T-helper 1 cell treated with Interleukin-12 subunit alpha and Interleukin-12 subunit beta and Interleukin-4 antibody, amounts not matched to agents 30 μg/mL and 1 μg/mL, for 36 hours (primary cell): ENCODE results near the gene ANXA3.
A peak's percentile ranks its signal among the peaks of the same experiment; 100 is the strongest.

Experiments
- H3K27ac Mint-ChIP-seq: one replicate; pipeline ENCODE4 v1.8.0; 2021; ENCODE audit warnings: mild to moderate bottlenecking, mixed read lengths
- H3K27me3 Mint-ChIP-seq: one replicate; pipeline ENCODE4 v1.8.0; 2021; ENCODE audit warnings: low read depth, mixed read lengths
- H3K36me3 Mint-ChIP-seq: one replicate; pipeline ENCODE4 v1.8.0; 2021; ENCODE audit warnings: low read depth, mixed read lengths
- H3K4me1 Mint-ChIP-seq: one replicate; pipeline ENCODE4 v1.8.0; 2021; ENCODE audit warnings: low read depth, mixed read lengths
- H3K4me3 Mint-ChIP-seq: one replicate; pipeline ENCODE4 v1.8.0; 2021; ENCODE audit warnings: mild to moderate bottlenecking, moderate library complexity, mixed read lengths
- H3K9me3 Mint-ChIP-seq: one replicate; pipeline ENCODE4 v1.8.0; 2021; ENCODE audit warnings: mixed read lengths

Gene ANXA3

GRCh38 chr4:78625073-78625472 lies 73.5 kb downstream of the ANXA3 start:
- H3K27ac Mint-ChIP-seq: no peak overlapping the region

GRCh38 chr4:78627046-78627965 lies 75.7 kb downstream of the ANXA3 start:
- H3K4me3 Mint-ChIP-seq: no peak overlapping the region
- H3K27me3 Mint-ChIP-seq: no peaks in the 10 kb centered on the region
- peaks cover 14% of the 10 kb centered on the region for H3K4me1 Mint-ChIP-seq
- H3K36me3 Mint-ChIP-seq: peaks cover 5% of the 10 kb centered on the region
- H3K27ac Mint-ChIP-seq: no peak overlapping the region
- no peaks in the 10 kb centered on the region for H3K9me3 Mint-ChIP-seq

More at GRCh38 chr4:78625073-78625472, 73.5 kb downstream of the ANXA3 start:
- H3K27me3 Mint-ChIP-seq: no peaks in the 10 kb centered on the region
- no peak overlapping the region for H3K4me3 Mint-ChIP-seq
- peaks cover 21% of the 10 kb centered on the region for H3K4me1 Mint-ChIP-seq
- peaks cover 3% of the 10 kb centered on the region for H3K36me3 Mint-ChIP-seq
- H3K9me3 Mint-ChIP-seq: no peaks in the 10 kb centered on the region

- Mint-ChIP-seq H3K4me1 (peaks cover 13% of the 10 kb centered on the region), H3K9me3 (no peaks in the 10 kb centered on the region), H3K27me3 (no peaks in the 10 kb centered on the region), H3K36me3 (peaks cover 5% of the 10 kb centered on the region), H3K27ac (no peak overlapping the region), H3K4me3 (no peak overlapping the region)
These were observed 76.6 kb downstream of the ANXA3 start for GRCh38 chr4:78627966-78628678.

DNA sequence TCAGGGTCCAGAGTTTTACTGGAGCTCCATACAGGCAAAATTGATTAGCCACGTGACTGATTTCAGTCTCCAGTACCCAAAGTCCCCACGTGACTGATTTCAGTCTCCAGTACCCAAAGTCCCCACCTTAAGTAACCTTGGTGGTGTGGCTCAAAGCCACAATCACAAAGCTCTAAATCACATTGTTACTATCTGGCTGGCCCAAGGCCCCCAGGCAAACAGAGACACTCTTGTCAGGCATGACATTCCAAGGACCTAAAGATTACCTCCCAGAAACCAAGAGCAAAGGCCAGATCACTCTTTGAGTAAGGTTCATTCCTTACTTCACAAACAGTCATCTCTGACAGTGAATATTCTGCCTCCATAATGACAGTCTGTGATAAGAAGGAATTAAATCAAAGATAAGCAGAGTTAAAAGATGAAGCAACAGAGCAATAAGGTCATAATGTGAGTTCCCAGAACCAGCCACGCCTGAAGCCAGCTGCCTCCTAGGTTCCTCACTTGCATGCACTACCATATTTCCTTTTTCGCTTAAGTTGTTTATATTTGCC lies 78.5 kb downstream of the ANXA3 start:
- Mint-ChIP-seq H3K27ac (no peak overlapping the region), H3K27me3 (no peaks in the 10 kb centered on the region), H3K9me3 (no peaks in the 10 kb centered on the region), H3K4me1 (peaks cover 13% of the 10 kb centered on the region), H3K36me3 (peaks cover 5% of the 10 kb centered on the region), H3K4me3 (no peak overlapping the region)

DNA sequence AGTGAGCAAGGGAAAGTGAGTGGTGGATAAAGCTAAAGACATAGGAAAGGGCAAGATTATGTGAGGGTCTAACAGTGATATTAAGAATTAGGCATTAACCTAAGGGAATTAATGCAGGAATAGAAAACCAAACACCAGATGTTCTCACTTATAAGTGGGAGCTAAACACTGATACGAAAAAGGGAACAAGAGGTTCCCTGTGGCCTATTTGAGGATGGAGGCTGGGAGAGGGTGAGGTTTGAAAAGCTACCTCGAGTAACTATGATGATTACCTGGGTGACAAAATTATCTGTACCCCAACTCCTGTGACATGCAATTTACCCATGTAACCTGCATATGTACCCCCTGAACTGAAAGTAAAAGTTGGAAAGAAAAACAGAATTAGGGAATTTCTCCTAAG lies 79.0 kb downstream of the ANXA3 start:
- Mint-ChIP-seq H3K27ac (no peak overlapping the region), H3K27me3 (no peaks in the 10 kb centered on the region), H3K36me3 (peaks cover 5% of the 10 kb centered on the region), H3K9me3 (no peaks in the 10 kb centered on the region), H3K4me3 (no peak overlapping the region), H3K4me1 (peaks cover 13% of the 10 kb centered on the region)

DNA sequence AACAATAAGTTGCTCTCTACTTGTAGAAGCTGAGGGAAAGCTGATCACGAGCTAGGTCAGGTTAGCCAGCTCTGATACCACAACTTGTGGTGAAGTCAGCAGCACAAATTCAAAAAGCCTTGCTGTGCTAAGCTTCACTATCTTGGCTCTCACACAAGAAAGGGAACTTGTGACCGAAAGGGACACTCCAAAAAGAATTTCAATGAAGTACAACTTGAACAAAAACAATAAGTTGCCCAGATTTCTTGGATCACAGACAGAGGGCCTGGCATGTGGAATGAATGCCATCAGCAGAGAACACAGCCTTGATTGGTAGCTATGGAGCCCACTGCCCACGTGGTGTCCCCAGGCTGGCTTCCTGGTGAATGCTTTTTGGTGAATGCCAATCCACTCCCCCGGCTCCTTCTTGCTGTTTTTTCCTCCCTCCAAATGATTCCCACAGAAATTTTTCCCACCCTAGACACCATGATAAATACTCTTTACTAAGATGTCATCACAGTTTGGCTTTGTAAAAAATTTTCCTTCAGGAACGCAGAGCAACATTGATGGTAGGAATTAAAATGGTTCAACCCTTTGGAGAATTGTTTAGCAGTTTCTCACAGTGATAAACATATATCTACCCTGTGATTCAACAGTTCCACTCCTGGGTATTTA lies 82.6 kb downstream of the ANXA3 start:
- peaks cover 4% of the 10 kb centered on the region for H3K36me3 Mint-ChIP-seq
- no peak overlapping the region for H3K27ac Mint-ChIP-seq
- no peak overlapping the region for H3K4me3 Mint-ChIP-seq
- H3K27me3 Mint-ChIP-seq: no peaks in the 10 kb centered on the region
- no peaks in the 10 kb centered on the region for H3K9me3 Mint-ChIP-seq
- peaks cover 18% of the 10 kb centered on the region for H3K4me1 Mint-ChIP-seq

- Mint-ChIP-seq H3K4me3 (peak overlapping the region; percentile 39), H3K36me3 (peaks cover 2% of the 10 kb centered on the region), H3K27ac (peak overlapping the region; percentile 80), H3K27me3 (no peaks in the 10 kb centered on the region), H3K9me3 (no peaks in the 10 kb centered on the region), H3K4me1 (peaks cover 45% of the 10 kb centered on the region)
These were observed 87.0 kb downstream of the ANXA3 start for GRCh38 chr4:78638337-78639172.

GRCh38 chr4:78640714-78641113 lies 89.1 kb downstream of the ANXA3 start:
- no peaks in the 10 kb centered on the region for H3K9me3 Mint-ChIP-seq
- H3K27me3 Mint-ChIP-seq: no peaks in the 10 kb centered on the region
- peaks cover 2% of the 10 kb centered on the region for H3K36me3 Mint-ChIP-seq
- H3K27ac Mint-ChIP-seq: no peak overlapping the region
- no peak overlapping the region for H3K4me3 Mint-ChIP-seq
- peaks cover 50% of the 10 kb centered on the region for H3K4me1 Mint-ChIP-seq

- H3K9me3 Mint-ChIP-seq: no peaks in the 10 kb centered on the region
- no peaks in the 10 kb centered on the region for H3K27me3 Mint-ChIP-seq
- no peaks in the 10 kb centered on the region for H3K36me3 Mint-ChIP-seq
- H3K27ac Mint-ChIP-seq: no peak overlapping the region
- H3K4me3 Mint-ChIP-seq: no peak overlapping the region
- H3K4me1 Mint-ChIP-seq: peaks cover 48% of the 10 kb centered on the region
These were observed 91.4 kb downstream of the ANXA3 start for GRCh38 chr4:78642934-78643333.

GRCh38 chr4:78644063-78644691 lies 92.6 kb downstream of the ANXA3 start:
- H3K9me3 Mint-ChIP-seq: no peaks in the 10 kb centered on the region
- H3K4me3 Mint-ChIP-seq: no peak overlapping the region
- peaks cover 38% of the 10 kb centered on the region for H3K4me1 Mint-ChIP-seq
- H3K36me3 Mint-ChIP-seq: no peaks in the 10 kb centered on the region
- H3K27me3 Mint-ChIP-seq: no peaks in the 10 kb centered on the region
- H3K27ac Mint-ChIP-seq: no peak overlapping the region

GRCh38 chr4:78644744-78645330 lies 93.3 kb downstream of the ANXA3 start:
- H3K27me3 Mint-ChIP-seq: no peaks in the 10 kb centered on the region

DNA sequence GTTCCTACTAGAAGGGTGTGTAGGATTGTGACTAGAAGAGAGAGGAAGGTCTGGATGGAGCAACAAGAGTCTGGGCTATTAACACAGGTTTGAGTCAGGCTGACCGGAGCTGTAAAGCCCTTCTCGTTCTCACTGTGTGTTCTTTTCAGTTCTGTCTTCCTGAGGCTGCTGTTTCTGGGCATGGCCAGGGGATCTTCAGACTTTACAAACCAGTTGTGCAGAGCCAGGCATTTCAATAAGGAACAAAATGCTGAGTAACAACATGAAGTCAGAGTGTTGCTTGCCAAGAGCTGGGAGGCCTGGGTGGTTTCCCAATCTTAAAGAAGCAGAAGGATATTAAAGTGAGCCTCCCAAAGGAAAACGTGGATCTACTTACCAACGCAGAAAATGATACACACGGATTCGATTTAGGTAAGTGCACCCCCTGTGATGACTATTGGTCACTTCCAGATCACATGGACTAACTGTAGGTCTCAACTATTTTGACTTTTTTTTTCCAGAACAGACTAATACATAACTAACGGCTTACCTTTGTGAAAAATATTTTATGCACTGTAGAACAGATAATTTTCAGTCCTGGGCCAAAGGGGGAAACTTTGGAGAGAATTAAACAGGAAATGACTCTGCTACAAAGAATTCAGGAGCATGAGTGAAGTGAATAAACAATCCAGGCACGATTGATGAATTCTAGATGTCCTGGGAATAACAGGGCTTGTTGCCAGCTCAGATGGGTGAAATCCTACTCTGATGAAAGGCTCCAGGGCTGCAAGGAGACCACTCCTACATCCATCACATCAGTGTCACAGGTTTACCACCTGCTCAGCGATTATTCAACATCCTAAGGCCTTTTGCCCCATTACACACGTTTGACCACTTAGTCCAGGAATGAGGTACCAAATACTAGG lies 94.5 kb downstream of the ANXA3 start:
- Mint-ChIP-seq H3K4me3 (no peak overlapping the region), H3K4me1 (peaks cover 28% of the 10 kb centered on the region), H3K27me3 (no peaks in the 10 kb centered on the region), H3K9me3 (no peaks in the 10 kb centered on the region), H3K36me3 (peaks cover 4% of the 10 kb centered on the region), H3K27ac (no peak overlapping the region)

More at GRCh38 chr4:78644744-78645330, 93.3 kb downstream of the ANXA3 start:
- Mint-ChIP-seq H3K36me3 (no peaks in the 10 kb centered on the region), H3K9me3 (no peaks in the 10 kb centered on the region), H3K4me1 (peaks cover 34% of the 10 kb centered on the region), H3K4me3 (no peak overlapping the region), H3K27ac (no peak overlapping the region)
